GM13977 (cell line): ENCODE results near the gene GAB3.

Experiments used
- DNase-seq: peaks from one replicate; pipeline ENCODE4 v3.0.0; 2012; ENCODE audit warnings: low spot score
- in situ Hi-C: fragments of 300-500 bp; cut with MboI; formaldehyde crosslinking; loops from one replicate; pipeline ENCODE4 v1.12.0; 2022; ENCODE audit warnings: low sequenced_read_pairs, low pct_unique_long_range_greater_than_20kb, mixed read lengths, inconsistent platforms; ENCODE audit not compliant: unreplicated experiment
- TF ChIP-seq, protein P1 (sequence below): IDR thresholded peaks from 2 replicates; pipeline ENCODE4 v1.5.1; 2012; ENCODE audit warnings: mild to moderate bottlenecking, control low read depth; ENCODE audit not compliant: insufficient read depth; ENCODE audit errors: extremely low read depth, missing control alignments

The GAB3 gene

DNA sequence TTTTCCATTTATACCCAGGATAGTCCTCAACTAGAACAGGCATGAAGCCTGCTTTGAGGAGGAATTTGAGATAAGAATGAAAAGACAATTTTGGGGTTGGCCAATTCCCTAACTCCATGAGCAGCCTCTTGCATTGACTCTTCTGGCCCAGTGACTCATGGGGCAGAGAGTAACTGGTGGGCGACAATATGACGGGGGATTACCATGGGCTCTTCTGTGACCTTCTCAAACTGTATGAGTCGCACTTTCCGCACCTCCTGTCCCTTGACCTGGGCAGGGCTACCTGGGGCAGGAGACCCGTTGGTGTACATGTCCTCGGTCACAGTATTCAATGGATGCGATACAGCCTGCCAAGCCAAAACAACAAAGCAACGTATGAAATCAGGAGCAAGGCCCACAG is 41.1 kb upstream of the GAB3 start:
- no peak for DNase-seq
- TF ChIP-seq, protein P1, sequence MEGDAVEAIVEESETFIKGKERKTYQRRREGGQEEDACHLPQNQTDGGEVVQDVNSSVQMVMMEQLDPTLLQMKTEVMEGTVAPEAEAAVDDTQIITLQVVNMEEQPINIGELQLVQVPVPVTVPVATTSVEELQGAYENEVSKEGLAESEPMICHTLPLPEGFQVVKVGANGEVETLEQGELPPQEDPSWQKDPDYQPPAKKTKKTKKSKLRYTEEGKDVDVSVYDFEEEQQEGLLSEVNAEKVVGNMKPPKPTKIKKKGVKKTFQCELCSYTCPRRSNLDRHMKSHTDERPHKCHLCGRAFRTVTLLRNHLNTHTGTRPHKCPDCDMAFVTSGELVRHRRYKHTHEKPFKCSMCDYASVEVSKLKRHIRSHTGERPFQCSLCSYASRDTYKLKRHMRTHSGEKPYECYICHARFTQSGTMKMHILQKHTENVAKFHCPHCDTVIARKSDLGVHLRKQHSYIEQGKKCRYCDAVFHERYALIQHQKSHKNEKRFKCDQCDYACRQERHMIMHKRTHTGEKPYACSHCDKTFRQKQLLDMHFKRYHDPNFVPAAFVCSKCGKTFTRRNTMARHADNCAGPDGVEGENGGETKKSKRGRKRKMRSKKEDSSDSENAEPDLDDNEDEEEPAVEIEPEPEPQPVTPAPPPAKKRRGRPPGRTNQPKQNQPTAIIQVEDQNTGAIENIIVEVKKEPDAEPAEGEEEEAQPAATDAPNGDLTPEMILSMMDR, result no peak
- in situ Hi-C loops, result no loop called here

DNA sequence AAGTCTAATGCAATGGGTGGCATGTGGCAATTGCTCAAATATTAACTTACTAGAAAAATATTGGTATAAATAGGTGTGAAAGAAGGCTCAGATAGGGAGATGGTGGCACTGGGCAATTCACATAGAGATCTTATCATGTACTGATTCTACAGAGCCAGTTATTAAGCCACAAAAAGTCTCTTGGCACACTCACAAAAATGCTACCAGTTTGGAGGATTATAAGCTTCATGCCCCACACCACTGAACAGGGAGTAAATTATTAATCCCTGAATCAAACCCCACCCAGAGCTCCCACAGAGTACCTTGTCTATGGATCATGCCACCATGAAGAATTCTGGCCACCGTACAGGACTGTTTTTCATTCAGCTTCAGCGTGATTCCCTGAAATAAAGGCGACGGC is 40.6 kb upstream of the GAB3 start:
- in situ Hi-C loops, result no loop called here
- TF ChIP-seq, protein P1, result no peak
- DNase-seq, result no peak

DNA sequence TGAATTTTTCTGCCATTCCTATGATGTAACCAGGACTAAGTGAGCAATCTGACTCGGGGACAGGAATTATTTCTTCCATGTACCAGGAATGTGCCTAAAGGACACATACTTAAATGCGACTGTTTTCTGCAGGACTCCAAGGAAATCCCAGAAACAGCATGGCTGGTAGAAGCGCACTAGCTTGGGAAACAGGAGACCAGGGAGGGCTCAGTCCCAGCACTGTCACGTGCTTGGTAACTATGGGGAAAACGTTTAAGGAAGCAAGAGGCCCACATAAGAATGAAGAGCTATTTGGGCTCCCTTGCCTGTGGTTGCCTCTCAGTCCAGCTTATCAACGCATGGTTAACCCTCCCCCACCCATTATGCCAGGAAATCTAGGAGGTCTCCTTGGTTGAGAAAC is 34.8 kb upstream of the GAB3 start:
- TF ChIP-seq, protein P1, result no peak
- in situ Hi-C loops, result no loop called here
- no peak for DNase-seq

DNA sequence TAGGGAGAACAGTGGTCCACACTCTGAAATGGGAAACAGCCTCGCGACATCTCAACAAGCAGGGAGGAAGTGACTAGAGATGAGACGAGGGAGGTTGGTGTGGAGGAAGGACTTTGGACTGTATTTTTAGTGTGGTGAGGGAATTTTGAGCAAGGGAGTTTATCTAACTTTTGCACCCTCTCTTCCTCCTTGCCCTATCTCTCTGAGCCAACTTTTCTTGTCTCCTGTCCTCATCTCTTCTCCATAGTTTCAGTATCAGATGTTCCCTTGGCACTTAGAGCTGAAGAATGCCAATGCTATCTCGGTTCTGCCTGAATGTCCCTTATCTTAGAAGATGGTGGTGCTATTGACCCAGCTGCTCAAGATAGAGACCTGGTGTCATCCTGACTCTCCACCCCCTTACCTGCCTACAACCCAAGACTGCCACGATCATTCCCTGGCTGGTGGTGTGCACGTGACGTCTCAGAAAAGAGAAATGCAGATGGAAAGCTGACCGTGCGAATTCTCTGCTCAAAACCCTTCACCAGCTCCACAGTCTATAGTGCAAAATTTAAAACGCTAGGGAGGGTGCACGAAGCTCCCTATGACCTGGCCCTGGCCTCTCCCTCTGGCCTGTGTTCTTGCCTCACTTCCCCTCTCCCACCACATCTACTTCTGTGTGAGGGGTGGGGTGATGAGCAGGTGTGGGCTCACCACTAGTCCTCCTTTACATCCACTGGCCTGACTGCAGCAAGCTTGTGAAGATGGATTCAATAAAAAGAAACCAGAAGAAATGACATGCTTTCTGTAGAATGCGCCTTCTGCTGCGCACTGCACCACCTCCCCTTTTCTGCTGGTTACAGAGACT is 33.5 kb upstream of the GAB3 start:
- TF ChIP-seq, protein P1, result no peak
- DNase-seq, result no peak
- in situ Hi-C loops, result no loop called here

DNA sequence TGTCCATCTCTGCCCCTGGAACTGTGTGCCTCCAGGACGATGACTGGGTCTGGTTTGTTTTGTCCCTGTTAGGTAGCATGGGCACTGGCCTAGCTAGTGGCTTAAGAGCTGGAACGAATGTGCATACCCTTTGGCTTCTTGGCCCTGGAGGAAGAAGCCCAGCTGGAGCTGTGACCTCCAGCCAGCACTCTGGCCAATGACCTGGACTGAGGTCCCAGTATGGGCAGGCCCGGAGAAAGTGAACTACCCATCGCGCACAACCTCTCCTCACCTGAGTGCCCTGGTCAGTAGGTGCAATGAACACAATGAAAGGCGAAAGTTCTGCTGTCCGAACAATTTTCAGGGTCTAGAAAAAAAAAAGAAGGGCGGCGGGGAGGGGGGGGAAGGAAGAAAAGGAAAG is 30.1 kb upstream of the GAB3 start:
- DNase-seq, result no peak
- in situ Hi-C loops, result no loop called here
- TF ChIP-seq, protein P1, result no peak

DNA sequence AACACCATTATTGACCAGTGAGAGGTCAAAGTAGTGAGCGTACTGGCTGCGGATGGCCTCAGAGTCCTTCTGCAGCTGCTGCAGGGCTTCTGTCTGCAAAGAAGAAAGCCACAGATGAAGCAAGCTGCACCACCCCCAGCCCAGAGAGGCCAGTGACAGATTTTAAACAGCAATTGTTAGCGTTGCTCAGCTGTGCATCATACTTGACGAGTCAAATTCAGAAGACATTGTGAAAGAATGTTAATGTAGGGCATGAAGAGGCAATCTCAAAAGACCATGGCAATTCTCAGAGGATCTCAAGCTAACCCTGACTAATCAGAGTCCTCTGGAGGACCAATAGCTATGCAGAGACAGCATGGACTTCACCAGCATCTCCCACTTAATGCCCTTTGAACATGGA is 28.4 kb upstream of the GAB3 start:
- DNase-seq, result no peak
- in situ Hi-C loops, result no loop called here
- TF ChIP-seq, protein P1, result no peak
